ENCODE measurements around the gene KCND1. TPM values are rescaled to one million over a fixed set of nuclear protein-coding genes. Genes with fewer than 3 reads are reported as not detected.

KCND1 gene
- polyA plus RNA-seq, 1 donor from 2014 or later, result 3.7 TPM

GRCh38 chrX:48936429-48937053, 35.1 kb downstream of the KCND1 start:
- H3K4me3 ChIP-seq (ENCODE audit: low read length), result no peak overlapping the region
- H3K9ac ChIP-seq (ENCODE audit: low read length), result no peak overlapping the region
- no peaks in the 10 kb centered on the region for H3K9me2 ChIP-seq (ENCODE audit: insufficient read depth, low read length)
- no peak overlapping the region for H3K4me2 ChIP-seq (ENCODE audit: low read length)
- no peaks in the 10 kb centered on the region for H3K79me2 ChIP-seq (replicated peaks; ENCODE audit: insufficient read depth, low read length)
- no peaks in the 10 kb centered on the region for H3K9me3 ChIP-seq (ENCODE audit: low read length)
- H3F3A ChIP-seq (ENCODE audit: insufficient read depth, low read length, poor library complexity, severe bottlenecking), result no peaks in the 10 kb centered on the region
- TF ChIP-seq EP300 (conservative IDR thresholded peaks at IDR 0.05; ENCODE audit: poor library complexity, severe bottlenecking) (no peak), SMC3 (conservative IDR thresholded peaks at IDR 0.05; ENCODE audit: poor library complexity) (no peak), EZH2 (IDR thresholded peaks at IDR 0.05; ENCODE audit: borderline replicate concordance, insufficient read depth, low read length, poor library complexity, severe bottlenecking) (no peak), POLR2AphosphoS5 (IDR thresholded peaks at IDR 0.05) (no peak), REST (IDR thresholded peaks at IDR 0.05; ENCODE audit: borderline replicate concordance) (no peak), CTCF (IDR thresholded peaks at IDR 0.05; ENCODE audit: poor library complexity, severe bottlenecking) (no peak), MXI1 (conservative IDR thresholded peaks at IDR 0.05; ENCODE audit: poor library complexity, severe bottlenecking) (no peak), TAF1 (IDR thresholded peaks at IDR 0.05; ENCODE audit: low read depth) (no peak), RAD21 (conservative IDR thresholded peaks at IDR 0.05) (no peak)
- no peak overlapping the region for H3K27ac ChIP-seq (ENCODE audit: low read length)
- no peaks in the 10 kb centered on the region for H3K36me3 ChIP-seq (ENCODE audit: insufficient read depth, low read length)
- H3K27me3 ChIP-seq (ENCODE audit: insufficient read depth, low read depth, low read length), result no peaks in the 10 kb centered on the region
- H4K20me1 ChIP-seq (ENCODE audit: insufficient read depth), result no peaks in the 10 kb centered on the region
- no peak overlapping the region for H2AFZ ChIP-seq (ENCODE audit: low read depth, low read length)

- Histone ChIP-seq H3K27ac (ENCODE audit: low read length) (no peak overlapping the region), H3K9me3 (ENCODE audit: low read length) (no peaks in the 10 kb centered on the region), H2AFZ (ENCODE audit: low read depth, low read length) (no peak overlapping the region), H3K36me3 (ENCODE audit: insufficient read depth, low read length) (no peaks in the 10 kb centered on the region), H3K79me2 (replicated peaks; ENCODE audit: insufficient read depth, low read length) (no peaks in the 10 kb centered on the region), H4K20me1 (ENCODE audit: insufficient read depth) (no peaks in the 10 kb centered on the region), H3K4me3 (ENCODE audit: low read length) (no peak overlapping the region), H3F3A (ENCODE audit: insufficient read depth, low read length, poor library complexity, severe bottlenecking) (no peaks in the 10 kb centered on the region), H3K4me2 (ENCODE audit: low read length) (no peak overlapping the region), H3K27me3 (ENCODE audit: insufficient read depth, low read depth, low read length) (no peaks in the 10 kb centered on the region), H3K9me2 (ENCODE audit: insufficient read depth, low read length) (no peaks in the 10 kb centered on the region), H3K9ac (ENCODE audit: low read length) (no peak overlapping the region)
- TF ChIP-seq CTCF (IDR thresholded peaks at IDR 0.05; ENCODE audit: poor library complexity, severe bottlenecking) (no peak), REST (IDR thresholded peaks at IDR 0.05; ENCODE audit: borderline replicate concordance) (no peak), SMC3 (conservative IDR thresholded peaks at IDR 0.05; ENCODE audit: poor library complexity) (no peak), TAF1 (IDR thresholded peaks at IDR 0.05; ENCODE audit: low read depth) (no peak), EP300 (conservative IDR thresholded peaks at IDR 0.05; ENCODE audit: poor library complexity, severe bottlenecking) (no peak), MXI1 (conservative IDR thresholded peaks at IDR 0.05; ENCODE audit: poor library complexity, severe bottlenecking) (no peak), RAD21 (conservative IDR thresholded peaks at IDR 0.05) (no peak), EZH2 (IDR thresholded peaks at IDR 0.05; ENCODE audit: borderline replicate concordance, insufficient read depth, low read length, poor library complexity, severe bottlenecking) (no peak), POLR2AphosphoS5 (IDR thresholded peaks at IDR 0.05) (no peak)
Observed at GRCh38 chrX:48935301-48935670, 36.4 kb downstream of the KCND1 start.
